ENCODE data around the gene MYO18A.

The MYO18A gene

GRCh38 chr17:29120433-29120832 lies 59.8 kb downstream of the MYO18A start:
- no peaks in the 10 kb centered on the region for H3K9me3 ChIP-seq (ENCODE audit: control insufficient read depth, insufficient read depth, low read depth, low read length)
- H3K4me3 ChIP-seq (ENCODE audit: low read depth, low read length): no peak overlapping the region
- ChIA-PET POLR2A (no interaction called here), CTCF (interaction anchor here (0.5 to 16.5 kb wide), 5 partner anchors 9 to 176 kb away, joined by 3 to 680 read pairs (median 7); partner anchors contain the start of gene PHF12)
- H3K4me1 ChIP-seq (ENCODE audit: control insufficient read depth, insufficient read depth, low read length): no peaks in the 10 kb centered on the region
- H3K36me3 ChIP-seq (ENCODE audit: control insufficient read depth in 2 of 2, insufficient read depth in 1 of 2, low read length in 2 of 2): peaks cover 0 to 31% of the 10 kb centered on the region in 2 experiments; a peak in 2 of 3 replicates
- H3K27ac ChIP-seq (ENCODE audit: extremely low read depth, low read depth, low read length): no peak overlapping the region
- TF ChIP-seq ZNF571 (tag by site-specific recombination; IDR thresholded peaks at IDR 0.05) (no peak), ZNF174 (tag by site-specific recombination; IDR thresholded peaks at IDR 0.05) (no peak), ZXDB (tag by site-specific recombination; IDR thresholded peaks at IDR 0.05) (no peak), ZNF248 (tag by site-specific recombination; IDR thresholded peaks at IDR 0.05) (no peak), ZBTB49 (tag by site-specific recombination; IDR thresholded peaks at IDR 0.05; ENCODE audit: low read depth) (no peak), ZNF324 (tag by site-specific recombination; IDR thresholded peaks at IDR 0.05) (no peak), ZFP3 (tag by site-specific recombination; IDR thresholded peaks at IDR 0.05; ENCODE audit: low read depth) (no peak), HOXC10 (CRISPR knock-in tag; IDR thresholded peaks at IDR 0.05) (no peak)

DNA sequence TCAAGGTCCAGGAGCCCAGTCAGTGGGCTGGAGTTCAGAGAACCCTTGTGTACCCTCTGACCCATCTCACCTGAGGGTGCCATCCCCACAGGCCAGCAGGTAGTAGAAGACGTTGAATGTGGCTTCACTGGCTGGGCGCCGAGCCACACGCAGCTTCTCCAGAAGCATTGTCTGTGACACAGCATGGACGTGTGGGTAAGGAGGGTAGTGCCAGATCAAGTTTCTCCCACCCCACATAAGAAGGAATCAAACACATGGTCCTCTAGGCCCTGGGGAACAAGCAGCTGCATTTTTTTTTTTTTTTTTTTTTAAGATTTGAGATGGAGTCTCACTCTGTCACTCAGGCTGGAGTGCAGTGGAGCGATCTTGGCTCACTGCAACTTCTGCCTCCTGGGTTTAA lies 60.9 kb downstream of the MYO18A start:
- Histone ChIP-seq H3K36me3 (ENCODE audit: control insufficient read depth in 2 of 2, insufficient read depth in 1 of 2, low read length in 2 of 2) (peaks cover 0 to 37% of the 10 kb centered on the region in 2 experiments; a peak in 2 of 3 replicates), H3K4me1 (ENCODE audit: control insufficient read depth, insufficient read depth, low read length) (no peaks in the 10 kb centered on the region), H3K9me3 (ENCODE audit: control insufficient read depth, insufficient read depth, low read depth, low read length) (no peaks in the 10 kb centered on the region), H3K27ac (ENCODE audit: extremely low read depth, low read depth, low read length) (no peak overlapping the region), H3K4me3 (ENCODE audit: low read depth, low read length) (no peak overlapping the region)
- TF ChIP-seq ZNF16 (tag by site-specific recombination; IDR thresholded peaks at IDR 0.05; ENCODE audit: low read depth) (no peak), PRDM4 (tag by site-specific recombination; IDR thresholded peaks at IDR 0.05) (no peak), ZNF555 (tag by site-specific recombination; conservative IDR thresholded peaks at IDR 0.05) (no peak), EGR2 (tag by site-specific recombination; IDR thresholded peaks at IDR 0.05; ENCODE audit: low read depth) (no peak), ZNF596 (tag by site-specific recombination; IDR thresholded peaks at IDR 0.05) (no peak)
- TF ChIP-seq, protein P1, sequence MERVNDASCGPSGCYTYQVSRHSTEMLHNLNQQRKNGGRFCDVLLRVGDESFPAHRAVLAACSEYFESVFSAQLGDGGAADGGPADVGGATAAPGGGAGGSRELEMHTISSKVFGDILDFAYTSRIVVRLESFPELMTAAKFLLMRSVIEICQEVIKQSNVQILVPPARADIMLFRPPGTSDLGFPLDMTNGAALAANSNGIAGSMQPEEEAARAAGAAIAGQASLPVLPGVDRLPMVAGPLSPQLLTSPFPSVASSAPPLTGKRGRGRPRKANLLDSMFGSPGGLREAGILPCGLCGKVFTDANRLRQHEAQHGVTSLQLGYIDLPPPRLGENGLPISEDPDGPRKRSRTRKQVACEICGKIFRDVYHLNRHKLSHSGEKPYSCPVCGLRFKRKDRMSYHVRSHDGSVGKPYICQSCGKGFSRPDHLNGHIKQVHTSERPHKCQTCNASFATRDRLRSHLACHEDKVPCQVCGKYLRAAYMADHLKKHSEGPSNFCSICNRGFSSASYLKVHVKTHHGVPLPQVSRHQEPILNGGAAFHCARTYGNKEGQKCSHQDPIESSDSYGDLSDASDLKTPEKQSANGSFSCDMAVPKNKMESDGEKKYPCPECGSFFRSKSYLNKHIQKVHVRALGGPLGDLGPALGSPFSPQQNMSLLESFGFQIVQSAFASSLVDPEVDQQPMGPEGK (tag by site-specific recombination; IDR thresholded peaks at IDR 0.05): no peak
- CTCF ChIA-PET: interaction anchor here (0.7 to 16.5 kb wide), 8 partner anchors 21 to 356 kb away, joined by 3 to 680 read pairs (median 3); partner anchors contain the start of gene PHF12
- POLR2A ChIA-PET: interaction anchor here (0.7 kb wide), 1 partner anchor 395 kb away, joined by 3 read pairs; no protein-coding TSS in a partner anchor

Data from HEK293 (cell line).